SK-N-SH (cell line): ENCODE measurements around the gene OR2T4.

Source experiments
- EP300 ChIP-seq, 2 experiments: IDR thresholded peaks; 2 replicates each; pipeline versions ENCODE4 v1.4.0 to v1.6.1; 2012; ENCODE audit warnings: borderline replicate concordance in 1 of 2, low read depth in 1 of 2, low read length in 1 of 2
- POLR2AphosphoS5 ChIP-seq: IDR thresholded peaks from 2 replicates; pipeline ENCODE4 v1.6.1; 2012; ENCODE audit warnings: low read depth, low read length
- RXRA ChIP-seq: IDR thresholded peaks from 2 replicates; pipeline ENCODE4 v1.4.0; 2012; ENCODE audit warnings: low read depth, mild to moderate bottlenecking, borderline replicate concordance
- TAF1 ChIP-seq: IDR thresholded peaks from 2 replicates; pipeline ENCODE4 v1.6.1; 2012; ENCODE audit warnings: low read depth, mild to moderate bottlenecking, low read length, moderate library complexity, borderline replicate concordance
- TF ChIP-seq, protein P1 (sequence below): fragments of 200-600 bp; sonication (generic); IDR thresholded peaks from 2 replicates; pipeline ENCODE4 v1.6.1; 2017; ENCODE audit warnings: antibody characterized with exemption, mild to moderate bottlenecking, moderate library complexity
- TF ChIP-seq, protein P2 (sequence below): IDR thresholded peaks from 2 replicates; pipeline ENCODE4 v1.4.0; 2012; ENCODE audit warnings: low read depth

- TF ChIP-seq, protein P1, sequence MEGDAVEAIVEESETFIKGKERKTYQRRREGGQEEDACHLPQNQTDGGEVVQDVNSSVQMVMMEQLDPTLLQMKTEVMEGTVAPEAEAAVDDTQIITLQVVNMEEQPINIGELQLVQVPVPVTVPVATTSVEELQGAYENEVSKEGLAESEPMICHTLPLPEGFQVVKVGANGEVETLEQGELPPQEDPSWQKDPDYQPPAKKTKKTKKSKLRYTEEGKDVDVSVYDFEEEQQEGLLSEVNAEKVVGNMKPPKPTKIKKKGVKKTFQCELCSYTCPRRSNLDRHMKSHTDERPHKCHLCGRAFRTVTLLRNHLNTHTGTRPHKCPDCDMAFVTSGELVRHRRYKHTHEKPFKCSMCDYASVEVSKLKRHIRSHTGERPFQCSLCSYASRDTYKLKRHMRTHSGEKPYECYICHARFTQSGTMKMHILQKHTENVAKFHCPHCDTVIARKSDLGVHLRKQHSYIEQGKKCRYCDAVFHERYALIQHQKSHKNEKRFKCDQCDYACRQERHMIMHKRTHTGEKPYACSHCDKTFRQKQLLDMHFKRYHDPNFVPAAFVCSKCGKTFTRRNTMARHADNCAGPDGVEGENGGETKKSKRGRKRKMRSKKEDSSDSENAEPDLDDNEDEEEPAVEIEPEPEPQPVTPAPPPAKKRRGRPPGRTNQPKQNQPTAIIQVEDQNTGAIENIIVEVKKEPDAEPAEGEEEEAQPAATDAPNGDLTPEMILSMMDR, result no peak
- TF ChIP-seq POLR2AphosphoS5, result no peak
- TF ChIP-seq TAF1, result no peak
- TF ChIP-seq, protein P2, sequence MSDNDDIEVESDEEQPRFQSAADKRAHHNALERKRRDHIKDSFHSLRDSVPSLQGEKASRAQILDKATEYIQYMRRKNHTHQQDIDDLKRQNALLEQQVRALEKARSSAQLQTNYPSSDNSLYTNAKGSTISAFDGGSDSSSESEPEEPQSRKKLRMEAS, result no peak
- TF ChIP-seq EP300 (IDR thresholded peaks at IDR 0.05; ENCODE audit: borderline replicate concordance in 1 of 2, low read depth in 1 of 2, low read length in 1 of 2), result no peak
- no peak for TF ChIP-seq RXRA
Measured at GRCh38 chr1:248404024-248404423, 42.6 kb downstream of the OR2T4 start.
